Activated CD8-positive, alpha-beta memory T cell treated with anti-CD3 and anti-CD28 coated beads, Interleukin-2, amount 50 U/mL, for 1 hour (primary cell): ENCODE measurements around the gene KCNK1.

Experiments
- DNase-seq: peaks from one replicate; pipeline ENCODE4 v3.0.0-alpha.2; 2020; ENCODE audit errors: extremely low read depth

The KCNK1 gene

DNA sequence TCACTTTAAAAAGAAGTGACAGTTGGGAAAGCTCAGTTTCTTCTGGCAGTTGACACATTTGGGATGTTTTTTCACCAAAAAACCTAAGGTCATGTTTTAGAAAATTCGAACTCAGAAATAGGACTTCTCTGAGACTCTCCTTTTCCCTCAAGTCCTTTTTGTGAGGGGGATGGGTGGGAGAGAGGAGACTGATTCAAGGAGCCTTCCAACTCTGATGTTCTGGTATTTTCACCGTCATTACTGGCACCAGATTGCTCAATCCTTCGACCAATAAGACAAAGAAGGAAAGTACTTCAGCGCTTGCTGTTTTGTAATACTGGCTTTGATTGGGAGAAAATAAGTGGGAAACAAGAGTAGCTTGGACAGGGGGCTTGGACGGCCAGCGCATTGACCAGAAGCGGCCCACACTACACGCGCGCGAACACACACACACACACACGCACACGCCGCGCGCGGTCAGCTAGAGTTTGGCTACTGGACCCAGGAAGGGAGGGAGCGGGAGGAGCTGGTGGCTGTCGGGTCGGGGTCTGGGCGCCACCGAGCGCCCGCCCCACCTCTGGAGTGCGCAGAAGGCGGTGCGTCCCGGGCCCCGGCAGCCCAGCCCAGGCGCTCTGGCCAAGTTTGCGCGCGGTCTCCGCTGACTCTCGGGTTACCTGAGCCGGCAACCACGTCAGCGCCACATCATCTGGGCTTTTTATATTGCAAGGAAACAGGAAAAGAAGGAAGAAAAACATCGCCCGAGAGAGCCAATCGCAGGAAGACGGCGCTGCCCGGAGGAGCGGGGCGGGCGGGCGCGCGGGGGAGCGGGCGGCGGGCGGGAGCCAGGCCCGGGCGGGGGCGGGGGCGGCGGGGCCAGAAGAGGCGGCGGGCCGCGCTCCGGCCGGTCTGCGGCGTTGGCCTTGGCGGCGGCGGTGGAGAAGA is at the start of gene KCNK1:
KCNK1 (plus strand) TSS at position 855 of the 921 bp plus-strand sequence; CDS start at position 921, 66 bp downstream.
- DNase-seq = no peak

GRCh38 chr1:233565313-233565712 is 48.6 kb upstream of the KCNK1 start:
- DNase-seq = no peak

DNA sequence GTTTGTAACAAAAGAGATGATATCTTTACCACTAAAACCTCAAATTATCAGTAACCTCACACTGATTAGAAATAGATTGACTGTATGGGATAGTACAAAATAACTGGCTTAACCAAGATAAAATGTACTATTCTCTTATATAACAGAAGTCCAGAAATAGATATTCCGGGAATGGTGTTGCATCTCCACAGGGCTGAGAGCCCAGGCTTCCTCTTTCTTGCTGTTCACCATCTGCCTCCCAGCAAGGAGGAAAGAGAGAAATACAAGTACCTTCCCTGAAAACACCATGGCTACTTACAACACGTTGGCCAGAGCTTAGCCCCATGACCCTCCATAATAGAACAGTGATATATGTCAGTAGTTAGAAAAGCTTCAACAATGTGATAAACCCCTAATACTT is 47.0 kb upstream of the KCNK1 start:
- DNase-seq = no peak

- DNase-seq = no peak
These were observed 44.3 kb upstream of the KCNK1 start for GRCh38 chr1:233569636-233570035.

GRCh38 chr1:233570216-233570615 is 43.7 kb upstream of the KCNK1 start:
- no peak for DNase-seq

GRCh38 chr1:233570706-233571105 is 43.2 kb upstream of the KCNK1 start:
- DNase-seq = no peak

- no peak for DNase-seq
These were observed 41.0 kb upstream of the KCNK1 start for GRCh38 chr1:233572896-233573295.

DNA sequence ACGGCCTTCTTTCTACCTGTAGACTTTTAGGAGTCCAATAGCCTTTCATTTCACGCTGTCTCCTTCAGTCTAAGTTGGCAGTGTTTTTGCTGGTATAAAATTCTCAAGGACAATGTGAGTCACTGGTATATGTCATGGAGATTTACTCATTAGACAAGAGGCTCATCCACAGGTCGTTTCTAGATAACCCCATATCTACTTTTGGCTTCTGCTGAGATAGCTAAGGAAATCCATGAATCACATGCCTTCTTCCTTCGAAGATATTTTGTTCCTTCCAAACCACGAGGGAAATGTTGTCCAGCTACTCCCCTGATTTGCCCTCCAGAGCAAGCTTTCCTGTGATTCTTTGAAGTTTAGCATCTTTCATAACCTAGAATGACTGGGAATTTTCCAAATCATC is 38.5 kb upstream of the KCNK1 start:
- no peak for DNase-seq

DNA sequence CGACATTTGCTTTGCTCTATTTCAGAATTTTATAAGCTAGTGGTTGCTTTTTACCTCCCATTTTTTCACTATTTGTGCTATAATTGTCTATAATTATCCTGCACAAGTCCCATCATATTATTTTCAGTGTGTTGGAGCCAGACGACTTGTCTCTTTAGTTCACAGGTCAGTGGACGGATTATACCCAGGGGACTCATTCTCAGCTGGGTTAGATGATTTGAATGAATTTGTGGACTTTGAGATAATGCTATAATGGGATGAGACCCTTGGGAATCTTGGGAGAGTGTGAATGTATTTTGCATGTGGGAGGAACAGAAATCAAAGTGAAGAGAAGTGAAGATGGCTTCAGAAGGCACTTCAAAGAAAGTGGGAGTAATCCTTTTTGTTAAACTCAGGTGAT is 31.5 kb upstream of the KCNK1 start:
- no peak for DNase-seq

DNA sequence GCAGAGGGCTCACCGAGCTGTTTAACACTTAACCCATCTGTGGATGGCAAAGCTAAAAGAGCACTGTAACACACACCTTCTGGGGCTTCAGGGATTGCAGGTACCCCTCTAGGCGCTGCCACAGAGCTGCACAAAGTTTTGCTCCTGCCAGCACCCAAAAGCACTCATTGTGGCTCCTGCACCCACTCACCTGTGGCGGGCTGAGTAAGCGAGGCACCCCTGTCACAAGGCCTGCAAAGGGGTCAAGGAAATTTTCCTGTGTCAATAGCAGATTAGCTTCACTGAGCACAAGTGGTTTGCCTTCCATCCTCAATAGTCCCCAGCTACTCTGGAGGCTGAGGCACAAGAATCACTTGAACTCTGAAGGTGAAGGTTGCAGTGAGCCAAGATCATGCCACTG is 29.5 kb upstream of the KCNK1 start:
- no peak for DNase-seq

- no peak for DNase-seq
These were observed 29.0 kb upstream of the KCNK1 start for GRCh38 chr1:233584931-233585330.

DNA sequence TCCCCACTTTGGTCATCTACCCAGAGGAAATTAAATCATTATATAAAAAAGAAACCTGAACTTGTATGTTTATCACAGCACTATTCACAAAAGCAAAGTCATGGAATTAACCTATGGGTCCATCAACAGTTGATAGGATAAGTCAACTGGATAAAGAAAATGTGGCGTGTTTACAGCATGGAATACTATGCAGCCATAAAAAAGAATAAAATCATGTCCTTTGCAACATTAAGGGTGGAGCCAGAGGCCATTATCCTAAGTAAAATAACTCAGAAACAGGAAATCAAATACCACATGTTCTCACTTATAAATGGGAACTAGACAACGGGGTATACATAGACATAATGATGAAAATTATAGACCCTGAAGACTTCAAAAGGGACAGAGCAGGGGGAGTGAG is 27.6 kb upstream of the KCNK1 start:
- DNase-seq = no peak

DNA sequence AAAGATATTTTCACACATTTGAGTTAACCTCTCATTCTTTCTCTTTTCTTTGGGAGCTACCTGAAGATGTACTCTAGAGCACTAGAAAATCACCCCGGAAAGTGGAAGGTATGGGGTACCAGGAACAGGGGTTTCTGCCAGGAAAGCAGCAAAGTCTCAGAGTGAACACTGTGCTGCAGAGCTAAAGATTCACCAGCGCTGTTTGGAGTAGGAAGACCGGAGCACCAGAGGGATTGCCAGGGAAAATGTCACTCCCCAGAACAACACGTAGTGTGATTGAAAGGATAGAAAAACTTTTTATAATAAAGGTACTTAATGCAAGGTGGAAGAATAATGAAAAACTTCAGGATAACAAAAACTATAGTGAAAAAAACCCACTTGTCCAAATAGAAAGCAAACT is 26.7 kb upstream of the KCNK1 start:
- no peak for DNase-seq

DNA sequence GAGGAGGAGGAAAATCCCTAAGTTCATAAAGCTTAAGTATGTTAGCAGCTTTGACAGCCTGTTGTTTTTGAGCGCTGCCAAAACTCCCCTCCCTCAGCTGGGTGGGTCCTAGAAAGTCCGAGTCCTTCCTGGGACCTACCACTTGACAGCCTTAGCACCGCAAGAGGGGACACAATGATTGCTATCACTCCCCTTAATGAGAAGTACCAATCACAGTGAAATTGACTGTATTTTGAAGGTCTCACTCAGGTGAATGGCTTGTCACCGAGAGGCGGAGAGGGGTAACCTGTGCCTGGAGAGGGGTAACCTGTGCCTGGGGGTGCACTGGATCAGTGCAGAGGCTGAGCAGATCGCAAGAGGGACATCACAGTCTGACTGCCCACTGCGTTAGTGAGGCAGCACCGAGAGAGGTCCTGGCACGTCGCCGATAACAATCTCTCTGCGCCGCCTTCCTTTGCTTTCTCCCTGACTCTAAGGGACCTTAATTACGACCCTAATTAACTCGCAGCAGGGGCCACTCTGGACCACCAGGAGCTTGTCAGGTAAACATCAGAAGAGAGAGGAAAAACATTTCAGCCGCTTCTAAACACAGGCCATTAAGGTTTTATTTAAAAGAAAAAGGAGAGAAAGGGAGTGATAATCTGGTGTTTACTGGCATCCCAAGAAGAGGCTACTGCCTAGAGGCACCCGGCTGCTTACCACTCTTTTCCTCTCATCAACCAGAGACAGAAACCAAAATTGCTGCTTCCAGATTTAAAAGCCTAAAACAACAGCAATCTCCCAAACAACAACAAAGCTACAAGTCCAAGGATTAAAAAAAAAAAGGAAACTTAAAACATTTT is 25.7 kb upstream of the KCNK1 start:
- DNase-seq = no peak

GRCh38 chr1:233597489-233597901 is 16.4 kb upstream of the KCNK1 start:
- no peak for DNase-seq

DNA sequence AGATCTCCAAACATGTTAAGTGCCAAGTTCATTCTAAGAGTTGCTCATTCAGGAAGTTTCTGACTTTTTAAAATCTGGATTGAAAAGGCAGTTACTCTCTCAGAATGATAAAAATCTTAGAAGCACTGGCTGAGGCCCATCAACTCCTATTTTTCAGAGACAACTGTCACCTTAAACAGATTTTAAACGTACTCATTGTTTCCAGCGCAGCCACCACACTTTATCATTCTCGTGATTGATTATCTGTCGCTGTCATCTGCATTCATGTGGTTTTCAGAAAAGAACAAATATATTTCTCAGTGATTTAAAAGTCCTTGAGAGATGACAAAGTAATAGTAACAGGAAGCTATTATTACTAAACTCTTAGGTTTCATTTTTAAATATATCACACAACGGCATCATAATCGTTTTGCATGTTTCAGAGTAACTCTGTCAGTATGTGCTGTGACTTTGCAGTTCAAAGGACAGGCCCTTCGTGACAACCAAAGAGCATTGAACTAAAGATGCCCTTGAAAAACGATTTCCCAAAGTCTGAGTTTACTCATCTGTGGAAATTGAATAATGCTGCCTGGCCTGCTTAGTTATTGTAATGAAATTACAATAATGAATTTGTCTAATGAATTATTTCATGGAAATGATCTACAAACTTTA is 14.9 kb upstream of the KCNK1 start:
- no peak for DNase-seq

GRCh38 chr1:233599542-233600073 is 14.3 kb upstream of the KCNK1 start:
- no peak for DNase-seq

DNA sequence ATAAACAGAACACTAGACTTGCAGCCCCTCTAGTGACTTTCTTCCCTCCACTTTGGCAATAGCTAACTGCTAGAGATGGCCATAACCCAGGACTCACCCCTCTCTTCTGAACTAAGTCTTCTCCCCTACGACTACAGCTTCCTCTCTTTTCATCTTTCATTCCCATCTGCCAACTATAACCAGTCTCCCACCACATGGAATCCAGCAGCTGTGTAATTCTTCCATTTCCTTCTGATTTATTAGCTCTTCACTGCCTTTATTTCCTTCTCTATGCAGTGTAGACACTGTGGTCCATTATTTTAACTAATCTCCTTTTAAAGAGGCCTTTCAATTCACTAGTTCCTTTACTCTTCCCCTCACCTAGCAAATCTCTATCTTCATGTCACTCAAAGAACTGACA is 13.4 kb upstream of the KCNK1 start:
- no peak for DNase-seq

DNA sequence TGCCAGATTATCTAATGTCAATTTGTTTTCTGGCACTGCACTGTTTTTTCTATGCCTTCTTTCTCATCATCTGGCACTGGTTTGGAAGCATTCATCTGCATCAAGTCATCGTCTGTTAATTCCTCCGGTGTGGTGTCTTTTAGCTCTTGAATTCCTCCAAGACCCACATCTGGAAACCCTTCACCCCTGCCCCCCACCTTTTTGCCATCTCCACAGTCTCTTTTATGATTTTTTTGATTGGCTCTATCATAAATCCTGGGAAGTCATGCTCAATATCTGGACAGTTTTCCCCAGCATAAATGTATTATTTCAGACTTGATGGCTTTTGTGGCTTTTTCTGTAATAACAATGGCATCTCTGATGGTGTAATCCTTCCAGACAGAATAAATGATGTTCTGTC is 10.4 kb upstream of the KCNK1 start:
- no peak for DNase-seq

- DNase-seq = no peak
These were observed 8.7 kb upstream of the KCNK1 start for GRCh38 chr1:233605205-233605604.

GRCh38 chr1:233606813-233607212 is 7.1 kb upstream of the KCNK1 start:
- no peak for DNase-seq
